Measurements from ENCODE around the gene GNAI1.

- TF ChIP-seq CTCF (IDR thresholded peaks at IDR 0.05) (no peak), EZH2 (IDR thresholded peaks at IDR 0.05; ENCODE audit: borderline replicate concordance, insufficient read depth, low read depth, low read length, poor library complexity, severe bottlenecking) (no peak)
Observed at GRCh38 chr7:80199051-80199450, 64.4 kb downstream of the GNAI1 start.

Data from B cell (primary cell).